Measurements from ENCODE around the gene FUT8. TPM values are rescaled to one million over a fixed set of nuclear protein-coding genes. Genes with fewer than 3 reads are reported as not detected.

Gene FUT8
- total and polyA plus RNA-seq, 2 of the 8 experiments (the other 6 are each of a cell fraction or from before 2014, with no cell fraction given) = 10.5 to 25.1 TPM

DNA sequence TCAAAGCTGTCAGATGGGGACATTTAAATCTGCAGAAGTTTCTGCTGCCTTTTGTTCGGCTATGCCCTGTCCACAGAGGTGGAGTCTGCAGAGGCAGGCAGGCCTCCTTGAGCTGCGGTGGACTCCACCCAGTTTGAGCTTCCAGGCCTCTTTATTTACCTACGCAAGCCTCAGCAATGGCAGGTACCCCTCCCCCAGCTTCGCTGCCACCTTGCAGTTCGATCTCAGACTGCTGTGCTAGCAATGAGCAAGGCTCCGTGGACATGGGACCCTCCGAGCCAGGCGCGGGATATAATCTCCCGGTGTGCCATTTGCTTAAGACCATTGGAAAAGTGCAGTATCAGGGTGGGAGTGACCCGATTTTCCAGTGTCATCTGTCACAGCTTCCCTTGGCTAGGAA, 115.5 kb downstream of the FUT8 start:
- Histone ChIP-seq H4K8ac (ENCODE audit: extremely low read depth, insufficient read depth, low read length) (no peak overlapping the region), H2BK15ac (ENCODE audit: low read length) (no peak overlapping the region), H2BK120ac (replicated peaks; ENCODE audit: low read depth, low read length) (no peak overlapping the region), H4K91ac (replicated peaks; ENCODE audit: insufficient read length, low read length) (no peak overlapping the region), H2BK20ac (ENCODE audit: low read length) (no peak overlapping the region), H3K4me2 (ENCODE audit: insufficient read depth in 1 of 2, low read depth in 2 of 2, low read length in 2 of 2) (no peak overlapping the region), H2BK12ac (ENCODE audit: low read depth, low read length) (no peak overlapping the region), H4K5ac (ENCODE audit: insufficient read length, low read depth, low read length) (no peak overlapping the region), H3K4me1 (replicated peaks in 1 of 4; ENCODE audit: control insufficient read depth in 3 of 4, insufficient read depth in 4 of 4, low read length in 3 of 4) (no peaks in the 10 kb centered on the region), H3K9ac (replicated peaks in 1 of 4; ENCODE audit: extremely low read depth in 1 of 4, low read depth in 3 of 4, low read length in 3 of 4) (no peak overlapping the region), H3K79me2 (ENCODE audit: control insufficient read depth in 1 of 2, insufficient read depth in 2 of 2, low read length in 2 of 2) (0 out of 4 replicates have a peak, but pooled peaks cover 0 to 3% of the 10 kb centered on the region in 2 experiments), H4K20me1 (replicated peaks in 1 of 2; ENCODE audit: control insufficient read depth in 1 of 2, insufficient read depth in 2 of 2, low read length in 2 of 2) (no peaks in the 10 kb centered on the region), H3K79me1 (ENCODE audit: low read depth, low read length) (no peaks in the 10 kb centered on the region), H3K36me3 (ENCODE audit: control insufficient read depth in 2 of 4, insufficient read depth in 4 of 4, low read length in 3 of 4) (no peaks in the 10 kb centered on the region), H3K56ac (replicated peaks; ENCODE audit: insufficient read length, low read depth, low read length) (no peak overlapping the region), H3K27ac (ENCODE audit: low read depth, low read length) (no peak overlapping the region), H3K23me2 (ENCODE audit: low read depth, low read length) (no peaks in the 10 kb centered on the region), H3K4me3 (ENCODE audit: extremely low read depth in 1 of 4, insufficient read depth in 2 of 4, low read depth in 3 of 4, low read length in 4 of 4) (no peak overlapping the region), H3K23ac (ENCODE audit: insufficient read length) (no peak overlapping the region), H3K27me3 (replicated peaks in 1 of 4; ENCODE audit: control insufficient read depth in 3 of 4, extremely low read depth in 1 of 4, insufficient read depth in 3 of 4, low read length in 3 of 4) (no peaks in the 10 kb centered on the region), H2AFZ (ENCODE audit: low read length) (no peak overlapping the region), H2AK5ac (ENCODE audit: low read depth, low read length) (no peak overlapping the region), H3K4ac (replicated peaks; ENCODE audit: insufficient read length, low read depth, low read length) (no peak overlapping the region), H3K9me3 (ENCODE audit: insufficient read depth in 2 of 2, low read depth in 1 of 2, low read length in 1 of 2) (peaks cover 8 to 10% of the 10 kb centered on the region in 2 experiments; a peak in 3 of 4 replicates), H3K14ac (ENCODE audit: insufficient read length) (no peak overlapping the region), H3K18ac (ENCODE audit: extremely low read depth, low read length) (no peak overlapping the region), H2BK5ac (ENCODE audit: low read depth, low read length) (no peak overlapping the region)
- WGBS, 2 experiments (ENCODE audit: extremely low coverage in 1 of 2, insufficient coverage in 1 of 2, insufficient read length in 1 of 2, insufficient replicate concordance in 2 of 2, low coverage in 1 of 2, low lambda C conversion rate in 2 of 2, missing lambda C conversion rate in 1 of 2) = 92% methylated on average over 11 of the region's 11 CpGs; no CpG with 5 or more reads in 1 of the 2 experiments
- ChIA-PET POLR2A (ENCODE audit: partially characterized antibody) (no interaction called here), CTCF (ENCODE audit: partially characterized antibody) (no interaction called here)
- TF ChIP-seq PHF8 (conservative IDR thresholded peaks at IDR 0.05; ENCODE audit: low read depth, low read length) (no peak), RAD21 (IDR thresholded peaks at IDR 0.05 in 1 of 2, conservative IDR thresholded peaks at IDR 0.05 in 1 of 2; ENCODE audit: low read depth in 2 of 2, low read length in 2 of 2) (no peak), ASH2L (IDR thresholded peaks at IDR 0.05; ENCODE audit: low read length) (no peak), FOSL1 (IDR thresholded peaks at IDR 0.05; ENCODE audit: insufficient read depth, low read depth, low read length) (no peak), KDM1A (IDR thresholded peaks at IDR 0.05; ENCODE audit: borderline replicate concordance, low read length) (no peak), RFX5 (IDR thresholded peaks at IDR 0.05; ENCODE audit: borderline replicate concordance, low read depth, low read length) (no peak), SIN3A (conservative IDR thresholded peaks at IDR 0.05 in 1 of 2, IDR thresholded peaks at IDR 0.05 in 1 of 2; ENCODE audit: low read depth in 1 of 2, low read length in 2 of 2) (no peak)
- TF ChIP-seq, protein P1, sequence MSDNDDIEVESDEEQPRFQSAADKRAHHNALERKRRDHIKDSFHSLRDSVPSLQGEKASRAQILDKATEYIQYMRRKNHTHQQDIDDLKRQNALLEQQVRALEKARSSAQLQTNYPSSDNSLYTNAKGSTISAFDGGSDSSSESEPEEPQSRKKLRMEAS (IDR thresholded peaks at IDR 0.05) = no peak
- no peak for FAIRE-seq
- DNase-seq (ENCODE audit: low read depth in 1 of 2, low spot score in 2 of 2) = no peak

All from H1 (cell line).